Dendritic cell treated with granulocyte-macrophage colony-stimulating factor and Interleukin-4, amounts not matched to agents 40 ng/mL and 50 ng/mL, for 4 days (primary cell): Measurements from ENCODE around the gene LAMA4.

Source experiments
- H3K27ac Mint-ChIP-seq: one replicate; pipeline ENCODE4 v1.8.0; 2022; ENCODE audit warnings: mild to moderate bottlenecking, mixed read lengths
- H3K27me3 Mint-ChIP-seq: one replicate; pipeline ENCODE4 v1.8.0; 2022; ENCODE audit warnings: mild to moderate bottlenecking, mixed read lengths
- H3K36me3 Mint-ChIP-seq: one replicate; pipeline ENCODE4 v1.8.0; 2022; ENCODE audit warnings: low read depth, mixed read lengths
- H3K4me1 Mint-ChIP-seq: one replicate; pipeline ENCODE4 v1.8.0; 2022; ENCODE audit warnings: low read depth, mixed read lengths
- H3K4me3 Mint-ChIP-seq: one replicate; pipeline ENCODE4 v1.8.0; 2022; ENCODE audit warnings: mild to moderate bottlenecking, moderate library complexity, mixed read lengths
- H3K9me3 Mint-ChIP-seq: one replicate; pipeline ENCODE4 v1.8.0; 2022; ENCODE audit warnings: mixed read lengths
- intact Hi-C: fragments of 100-400 bp; cut with micrococcal nuclease; formaldehyde crosslinking; loops from one replicate; pipeline ENCODE4 v1.15.0; 2022

The LAMA4 gene

GRCh38 chr6:112223070-112223861, 31.1 kb downstream of the LAMA4 start:
- H3K27me3 Mint-ChIP-seq, result peaks cover 3% of the 10 kb centered on the region
- no peak overlapping the region for H3K4me3 Mint-ChIP-seq
- H3K9me3 Mint-ChIP-seq, result no peaks in the 10 kb centered on the region
- intact Hi-C loops, result no loop called here
- no peak overlapping the region for H3K27ac Mint-ChIP-seq
- H3K4me1 Mint-ChIP-seq, result no peaks in the 10 kb centered on the region
- no peaks in the 10 kb centered on the region for H3K36me3 Mint-ChIP-seq

DNA sequence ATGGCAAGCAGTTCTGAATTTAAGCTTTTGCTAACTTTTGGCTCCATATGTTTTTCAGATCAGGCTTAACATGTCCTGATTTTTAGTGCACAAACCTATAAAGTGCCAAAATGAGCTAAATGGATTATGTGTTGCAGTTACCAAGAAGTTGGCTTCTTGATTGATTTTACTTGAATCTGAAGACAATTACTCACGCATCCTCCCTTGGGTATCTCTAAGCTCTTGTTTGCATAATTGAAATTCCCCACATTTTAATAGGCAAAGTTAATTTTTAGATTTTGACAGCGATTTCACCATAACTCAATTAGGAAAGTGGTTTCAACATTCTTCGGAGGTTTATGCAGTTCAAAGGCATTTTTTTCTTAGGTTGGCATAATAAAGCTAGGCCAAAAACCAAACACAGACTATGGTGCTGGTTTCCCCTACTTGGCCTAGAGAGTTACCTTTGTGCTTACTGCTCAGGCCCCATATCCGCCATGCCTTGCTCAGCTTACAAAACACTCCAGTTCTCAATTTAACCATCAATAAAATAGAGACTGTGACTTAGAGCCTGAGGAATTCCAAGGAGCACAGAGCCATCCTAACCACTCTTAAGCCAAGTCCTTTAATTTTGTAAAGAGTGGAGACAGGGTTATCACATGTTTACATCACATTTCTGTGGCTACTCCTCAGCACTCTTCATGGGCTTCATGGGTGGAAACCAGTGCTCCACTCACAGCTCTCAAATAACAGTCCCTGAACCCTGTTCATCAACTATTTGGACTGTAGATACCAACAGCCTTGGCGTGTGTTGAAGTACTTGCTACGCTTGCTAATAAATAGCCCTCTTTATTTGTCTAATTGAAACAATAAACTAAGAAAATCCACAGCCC, 32.1 kb downstream of the LAMA4 start:
- no peaks in the 10 kb centered on the region for H3K36me3 Mint-ChIP-seq
- H3K4me1 Mint-ChIP-seq, result no peaks in the 10 kb centered on the region
- intact Hi-C loops, result no loop called here
- no peaks in the 10 kb centered on the region for H3K9me3 Mint-ChIP-seq
- H3K27ac Mint-ChIP-seq, result no peak overlapping the region
- no peak overlapping the region for H3K4me3 Mint-ChIP-seq
- peaks cover 3% of the 10 kb centered on the region for H3K27me3 Mint-ChIP-seq

DNA sequence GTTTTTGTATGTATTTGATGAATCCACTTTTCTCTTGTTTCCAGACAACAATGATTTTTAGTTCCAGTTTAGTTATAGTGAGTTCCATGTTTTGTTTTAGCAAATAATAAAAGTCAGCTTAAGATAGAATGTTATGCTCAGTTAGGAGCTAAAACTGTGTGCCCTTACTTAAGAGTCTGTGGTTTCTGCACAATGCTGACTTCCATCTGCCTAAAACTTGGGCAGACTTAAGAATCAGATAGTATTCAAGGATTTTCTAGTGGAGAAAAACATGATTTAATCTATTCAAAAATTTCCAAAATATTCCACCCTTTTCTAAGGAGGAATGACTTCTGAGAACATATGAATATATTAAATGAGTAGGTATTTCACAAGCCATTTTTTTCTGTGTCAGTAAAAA, 32.8 kb downstream of the LAMA4 start:
- no peak overlapping the region for H3K4me3 Mint-ChIP-seq
- H3K4me1 Mint-ChIP-seq, result no peaks in the 10 kb centered on the region
- no peaks in the 10 kb centered on the region for H3K9me3 Mint-ChIP-seq
- H3K36me3 Mint-ChIP-seq, result no peaks in the 10 kb centered on the region
- intact Hi-C loops, result no loop called here
- peaks cover 3% of the 10 kb centered on the region for H3K27me3 Mint-ChIP-seq
- H3K27ac Mint-ChIP-seq, result no peak overlapping the region

DNA sequence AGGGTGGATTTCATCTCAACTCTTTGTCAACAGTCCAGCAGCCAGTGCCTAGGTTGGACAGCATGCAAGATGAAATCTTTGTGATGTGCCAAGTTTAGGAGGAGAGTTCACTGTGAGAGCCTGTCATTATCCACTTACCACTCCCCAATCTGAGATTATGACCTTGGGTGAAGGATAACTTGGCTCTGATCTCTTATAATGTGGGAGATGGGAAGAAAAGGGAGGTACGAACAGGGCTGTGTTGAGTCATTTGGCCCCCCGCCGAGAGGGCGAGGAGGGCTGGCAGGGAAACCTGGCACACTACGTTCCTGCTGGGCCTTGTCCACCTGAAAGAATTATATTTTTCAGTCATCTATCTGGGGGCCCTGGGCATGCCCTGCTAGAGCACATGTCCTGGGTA, 35.8 kb downstream of the LAMA4 start:
- Mint-ChIP-seq H3K4me1 (no peaks in the 10 kb centered on the region), H3K27ac (no peak overlapping the region), H3K27me3 (no peaks in the 10 kb centered on the region), H3K4me3 (no peak overlapping the region), H3K9me3 (no peaks in the 10 kb centered on the region), H3K36me3 (no peaks in the 10 kb centered on the region)
- intact Hi-C loops, result no loop called here

DNA sequence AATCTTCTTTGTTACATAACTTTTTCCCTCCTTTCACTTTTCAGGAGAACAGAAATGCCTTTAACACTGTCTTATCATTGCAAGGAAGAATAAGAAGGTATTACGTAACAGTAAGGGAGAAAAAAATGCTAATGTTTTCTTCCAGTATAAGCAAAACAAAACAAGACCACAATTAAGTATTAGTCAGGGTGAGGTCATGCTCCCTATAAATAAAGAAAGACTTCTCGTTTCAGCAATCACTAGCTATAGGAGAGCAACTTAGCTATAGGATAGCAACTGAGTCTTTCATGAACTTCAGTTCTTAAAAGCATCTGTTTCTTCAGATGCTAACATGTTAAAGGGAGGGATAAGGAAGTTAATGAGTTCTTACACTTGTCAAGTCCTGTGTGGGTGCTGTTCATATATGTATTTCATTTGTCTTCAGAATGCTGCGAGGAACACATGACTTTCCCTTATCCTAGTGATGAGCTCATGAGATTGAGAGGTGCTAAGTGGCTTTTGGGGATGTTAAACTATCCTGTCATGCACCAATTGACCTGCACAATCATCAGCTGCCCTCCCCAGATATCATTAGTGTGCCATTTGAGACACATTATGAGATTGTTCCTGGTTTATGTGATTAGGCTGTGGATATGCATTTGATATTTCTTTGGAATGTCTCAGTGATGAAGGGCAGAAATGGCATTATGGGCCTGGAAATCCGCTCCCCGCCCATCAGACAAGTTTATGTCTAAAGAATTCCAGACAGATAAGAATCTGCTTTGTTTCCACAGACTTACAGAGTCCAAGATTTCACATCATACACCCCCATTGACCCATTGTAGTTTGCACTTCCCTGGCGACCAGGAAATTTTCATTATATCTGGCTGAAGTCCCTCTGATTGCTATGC, 37.5 kb downstream of the LAMA4 start:
- no peak overlapping the region for H3K27ac Mint-ChIP-seq
- intact Hi-C loops, result no loop called here
- no peaks in the 10 kb centered on the region for H3K36me3 Mint-ChIP-seq
- H3K9me3 Mint-ChIP-seq, result no peaks in the 10 kb centered on the region
- peaks cover 2% of the 10 kb centered on the region for H3K27me3 Mint-ChIP-seq
- no peaks in the 10 kb centered on the region for H3K4me1 Mint-ChIP-seq
- H3K4me3 Mint-ChIP-seq, result no peak overlapping the region

GRCh38 chr6:112215488-112216284, 38.7 kb downstream of the LAMA4 start:
- H3K4me1 Mint-ChIP-seq, result no peaks in the 10 kb centered on the region
- peaks cover 6% of the 10 kb centered on the region for H3K27me3 Mint-ChIP-seq
- intact Hi-C loops, result no loop called here
- H3K9me3 Mint-ChIP-seq, result no peaks in the 10 kb centered on the region
- H3K36me3 Mint-ChIP-seq, result no peaks in the 10 kb centered on the region
- no peak overlapping the region for H3K4me3 Mint-ChIP-seq
- H3K27ac Mint-ChIP-seq, result no peak overlapping the region

DNA sequence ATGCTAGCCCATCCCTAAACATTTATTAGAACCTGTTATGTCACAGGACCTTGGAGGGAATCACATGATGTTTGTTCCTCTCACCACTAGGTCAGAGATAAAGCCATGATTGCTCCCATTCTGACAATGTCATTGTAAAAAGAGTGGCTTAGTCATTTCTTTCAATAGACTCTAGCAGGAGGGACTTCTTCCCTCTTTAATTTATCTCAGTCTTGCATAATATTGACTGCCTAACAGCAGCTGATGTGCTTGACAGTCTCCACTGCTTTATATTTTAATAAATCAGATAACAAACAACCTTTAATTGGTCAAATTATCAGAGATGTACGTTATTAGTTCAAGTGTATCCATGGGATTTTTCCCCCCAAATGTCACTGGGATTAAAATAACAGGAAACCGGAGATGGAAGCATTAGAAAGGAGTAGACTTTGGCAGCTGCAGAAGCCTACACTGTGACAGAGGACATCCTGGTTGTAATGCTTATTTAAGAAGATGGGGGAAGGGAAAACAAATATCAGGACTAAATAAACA, 39.6 kb downstream of the LAMA4 start:
- Mint-ChIP-seq H3K27me3 (peaks cover 6% of the 10 kb centered on the region), H3K4me1 (no peaks in the 10 kb centered on the region), H3K4me3 (no peak overlapping the region), H3K9me3 (peaks cover 5% of the 10 kb centered on the region), H3K36me3 (no peaks in the 10 kb centered on the region), H3K27ac (no peak overlapping the region)
- intact Hi-C loops, result no loop called here

- Mint-ChIP-seq H3K9me3 (peaks cover 9% of the 10 kb centered on the region), H3K4me1 (no peaks in the 10 kb centered on the region), H3K27ac (no peak overlapping the region), H3K36me3 (no peaks in the 10 kb centered on the region), H3K4me3 (no peak overlapping the region), H3K27me3 (peaks cover 6% of the 10 kb centered on the region)
- intact Hi-C loops, result no loop called here
Measured at GRCh38 chr6:112210852-112211251, 43.5 kb downstream of the LAMA4 start.

GRCh38 chr6:112209131-112209530, 45.2 kb downstream of the LAMA4 start:
- H3K27me3 Mint-ChIP-seq, result peaks cover 6% of the 10 kb centered on the region
- no peaks in the 10 kb centered on the region for H3K4me1 Mint-ChIP-seq
- no peaks in the 10 kb centered on the region for H3K36me3 Mint-ChIP-seq
- no peak overlapping the region for H3K27ac Mint-ChIP-seq
- intact Hi-C loops, result no loop called here
- peaks cover 9% of the 10 kb centered on the region for H3K9me3 Mint-ChIP-seq
- no peak overlapping the region for H3K4me3 Mint-ChIP-seq

GRCh38 chr6:112207776-112208175, 46.6 kb downstream of the LAMA4 start:
- no peak overlapping the region for H3K4me3 Mint-ChIP-seq
- intact Hi-C loops, result no loop called here
- peaks cover 9% of the 10 kb centered on the region for H3K9me3 Mint-ChIP-seq
- no peaks in the 10 kb centered on the region for H3K36me3 Mint-ChIP-seq
- H3K27ac Mint-ChIP-seq, result no peak overlapping the region
- peaks cover 7% of the 10 kb centered on the region for H3K27me3 Mint-ChIP-seq
- H3K4me1 Mint-ChIP-seq, result no peaks in the 10 kb centered on the region

GRCh38 chr6:112207131-112207530, 47.2 kb downstream of the LAMA4 start:
- H3K4me1 Mint-ChIP-seq, result no peaks in the 10 kb centered on the region
- no peak overlapping the region for H3K4me3 Mint-ChIP-seq
- H3K9me3 Mint-ChIP-seq, result peaks cover 9% of the 10 kb centered on the region
- intact Hi-C loops, result no loop called here
- H3K27me3 Mint-ChIP-seq, result peaks cover 7% of the 10 kb centered on the region
- H3K27ac Mint-ChIP-seq, result no peak overlapping the region
- no peaks in the 10 kb centered on the region for H3K36me3 Mint-ChIP-seq

DNA sequence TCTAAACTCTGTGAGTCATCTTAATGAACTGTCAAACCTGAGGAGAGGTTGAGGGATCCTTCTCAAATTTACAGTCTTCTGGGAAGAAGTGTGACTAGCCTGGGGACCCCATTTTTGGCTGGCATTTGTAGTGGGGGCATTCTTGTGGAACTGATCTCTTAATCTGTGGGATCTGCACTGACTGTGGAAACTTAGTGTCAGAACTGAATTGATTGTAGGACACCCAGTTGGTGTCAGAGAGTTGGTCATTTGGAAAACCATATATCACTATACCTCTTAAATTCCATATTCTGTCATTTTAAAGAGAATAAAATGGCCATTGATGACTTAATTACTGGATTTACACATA, 48.3 kb downstream of the LAMA4 start:
- Mint-ChIP-seq H3K27ac (no peak overlapping the region), H3K4me3 (no peak overlapping the region), H3K36me3 (no peaks in the 10 kb centered on the region), H3K27me3 (peaks cover 3% of the 10 kb centered on the region), H3K9me3 (peaks cover 9% of the 10 kb centered on the region), H3K4me1 (no peaks in the 10 kb centered on the region)
- intact Hi-C loops, result no loop called here

DNA sequence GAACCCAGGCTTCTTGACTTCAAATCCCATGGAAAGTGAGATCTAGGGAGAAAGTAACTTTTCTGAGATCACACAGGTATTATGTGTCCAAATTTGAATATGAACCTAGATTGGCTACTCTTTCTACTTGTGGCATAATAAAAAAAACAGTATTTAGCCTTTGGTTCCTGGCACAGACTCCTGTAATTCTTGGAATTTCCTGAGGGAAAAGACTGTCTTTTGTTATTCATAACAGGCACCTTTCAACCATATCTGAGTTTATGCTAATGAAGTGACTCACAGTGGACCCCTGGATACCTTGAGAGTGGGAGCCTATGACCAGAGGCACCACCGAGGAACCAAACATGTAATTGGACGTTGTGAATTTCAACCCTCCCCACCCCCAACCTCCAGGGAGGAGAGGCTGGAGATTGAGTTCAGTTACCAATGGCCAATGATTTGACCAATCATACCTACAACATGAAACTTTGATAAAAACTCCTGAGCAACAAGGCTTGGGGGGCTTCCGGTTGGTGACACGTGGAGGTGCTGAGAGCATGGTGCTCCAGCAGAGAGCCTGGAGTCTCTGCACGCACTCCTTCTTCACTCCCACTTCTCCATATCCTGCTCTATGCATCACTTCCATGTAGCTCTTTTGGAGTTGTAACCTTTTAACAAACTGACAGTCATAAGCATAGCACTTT, 48.8 kb downstream of the LAMA4 start:
- Mint-ChIP-seq H3K4me1 (no peaks in the 10 kb centered on the region), H3K9me3 (peaks cover 9% of the 10 kb centered on the region), H3K27me3 (peaks cover 3% of the 10 kb centered on the region), H3K36me3 (no peaks in the 10 kb centered on the region), H3K4me3 (no peak overlapping the region), H3K27ac (no peak overlapping the region)
- intact Hi-C loops, result no loop called here
